HG02884 (cell line): Measurements from ENCODE around the gene THRB.

Experiments
- ATAC-seq: cut with Tn5 transposase; IDR thresholded peaks from one replicate; pipeline ENCODE4 v1.9.1; 2021; ENCODE audit warnings: mild to moderate bottlenecking, moderate library complexity; ENCODE audit not compliant: unreplicated experiment

Gene THRB

GRCh38 chr3:24512564-24513197 is 18.0 kb upstream of the THRB start:
- no peak for ATAC-seq

- ATAC-seq = no peak
These were observed 15.5 kb upstream of the THRB start for GRCh38 chr3:24510030-24510648.

GRCh38 chr3:24508423-24508839 is 13.8 kb upstream of the THRB start:
- no peak for ATAC-seq

- no peak for ATAC-seq
These were observed 13.2 kb upstream of the THRB start for GRCh38 chr3:24507776-24508422.

- no peak for ATAC-seq
These were observed 12.5 kb upstream of the THRB start for GRCh38 chr3:24506966-24507775.

- no peak for ATAC-seq
These were observed 11.3 kb upstream of the THRB start for GRCh38 chr3:24505691-24506550.

GRCh38 chr3:24504772-24505171 is 10.1 kb upstream of the THRB start:
- ATAC-seq = no peak

- peak; percentile 89 for ATAC-seq
These were observed 9.0 kb upstream of the THRB start for GRCh38 chr3:24503616-24504113.

- ATAC-seq = no peak
These were observed 8.0 kb upstream of the THRB start for GRCh38 chr3:24502690-24503089.

GRCh38 chr3:24500806-24501205 is 6.2 kb upstream of the THRB start:
- no peak for ATAC-seq

GRCh38 chr3:24499991-24500390 is 5.3 kb upstream of the THRB start:
- no peak for ATAC-seq

GRCh38 chr3:24498796-24499195 is 4.1 kb upstream of the THRB start:
- ATAC-seq = no peak

GRCh38 chr3:24498391-24498790 is 3.7 kb upstream of the THRB start:
- no peak for ATAC-seq

GRCh38 chr3:24497942-24498341 is 3.3 kb upstream of the THRB start:
- ATAC-seq = no peak

GRCh38 chr3:24496529-24497482 is 2.2 kb upstream of the THRB start:
- no peak for ATAC-seq

GRCh38 chr3:24495326-24495994 is 810 bp upstream of the THRB start:
- ATAC-seq = peak; percentile 6

GRCh38 chr3:24493746-24494617 is 668 bp downstream of the THRB start:
- ATAC-seq = no peak
